Measurements from ENCODE around the gene TBC1D22A. TPM values are rescaled to one million over a fixed set of nuclear protein-coding genes. Genes with fewer than 3 reads are reported as not detected.

The TBC1D22A gene
- total and polyA plus RNA-seq, 4 donors, result 4.1 to 12.4 (median 8.4) TPM

DNA sequence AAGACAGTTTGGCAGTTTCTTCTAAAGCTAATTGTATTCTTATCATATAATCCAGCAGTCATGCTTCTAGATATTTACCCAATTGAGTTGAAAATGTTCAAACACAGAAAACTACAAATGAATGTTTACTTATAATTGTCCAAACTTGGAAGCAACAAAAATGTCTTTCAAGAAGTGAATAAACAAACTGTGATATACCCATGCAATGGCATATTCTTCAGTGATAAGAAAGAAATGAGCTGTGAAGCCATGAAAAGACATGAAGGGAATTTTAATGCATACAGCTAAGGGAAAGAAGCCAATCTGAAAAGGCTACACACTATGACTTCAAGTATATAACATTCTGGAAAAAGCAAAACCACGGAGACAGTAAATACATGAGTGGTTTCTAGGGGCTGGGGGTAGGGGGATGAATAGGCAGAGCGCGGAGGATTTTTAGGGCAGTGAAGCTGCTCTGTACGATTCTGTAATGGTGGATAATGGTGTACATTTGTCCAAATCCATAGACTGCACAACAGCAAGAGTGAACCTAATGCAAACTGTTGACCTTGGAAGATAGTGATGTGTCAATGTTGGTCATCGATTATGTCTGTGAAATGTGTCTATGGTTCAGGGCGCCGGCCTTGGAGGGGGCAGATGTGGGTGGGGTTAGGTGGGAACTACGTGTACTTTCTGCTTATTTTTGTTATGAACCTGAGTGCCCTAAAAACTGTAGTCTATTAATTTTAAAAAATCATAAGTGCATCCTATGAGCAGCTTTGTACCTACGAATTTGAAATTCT, 424.9 kb downstream of the TBC1D22A start:
- WGBS, result 85% methylated on average over 9 of the region's 9 CpGs
- DNase-seq (ENCODE audit: low spot score), result no peak

More for the DNA sequence above, 424.9 kb downstream of the TBC1D22A start:
- H3K4me3 ChIP-seq (ENCODE audit: low read depth in 1 of 3, low read length in 3 of 3), result no peak overlapping the region
- no peaks in the 10 kb centered on the region for H3K4me1 ChIP-seq (ENCODE audit: control insufficient read depth in 4 of 4, insufficient read depth in 4 of 4, low read length in 3 of 4)
- H3K9me3 ChIP-seq (ENCODE audit: control insufficient read depth in 4 of 4, low read length in 3 of 4), result no peaks in the 10 kb centered on the region
- H3K36me3 ChIP-seq (ENCODE audit: control insufficient read depth in 4 of 4, insufficient read depth in 3 of 4, low read depth in 1 of 4, low read length in 3 of 4), result no peaks in the 10 kb centered on the region
- no peak overlapping the region for H3K9ac ChIP-seq (ENCODE audit: low read depth in 1 of 2, low read length in 2 of 2)
- TF ChIP-seq, protein P1, sequence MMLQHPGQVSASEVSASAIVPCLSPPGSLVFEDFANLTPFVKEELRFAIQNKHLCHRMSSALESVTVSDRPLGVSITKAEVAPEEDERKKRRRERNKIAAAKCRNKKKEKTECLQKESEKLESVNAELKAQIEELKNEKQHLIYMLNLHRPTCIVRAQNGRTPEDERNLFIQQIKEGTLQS (IDR thresholded peaks at IDR 0.05), result no peak
- no peak for TF ChIP-seq GABPA (IDR thresholded peaks at IDR 0.05 in 1 of 2, conservative IDR thresholded peaks at IDR 0.05 in 1 of 2)
- no peak for TF ChIP-seq SP1 (IDR thresholded peaks at IDR 0.05)
- TF ChIP-seq, protein P2, sequence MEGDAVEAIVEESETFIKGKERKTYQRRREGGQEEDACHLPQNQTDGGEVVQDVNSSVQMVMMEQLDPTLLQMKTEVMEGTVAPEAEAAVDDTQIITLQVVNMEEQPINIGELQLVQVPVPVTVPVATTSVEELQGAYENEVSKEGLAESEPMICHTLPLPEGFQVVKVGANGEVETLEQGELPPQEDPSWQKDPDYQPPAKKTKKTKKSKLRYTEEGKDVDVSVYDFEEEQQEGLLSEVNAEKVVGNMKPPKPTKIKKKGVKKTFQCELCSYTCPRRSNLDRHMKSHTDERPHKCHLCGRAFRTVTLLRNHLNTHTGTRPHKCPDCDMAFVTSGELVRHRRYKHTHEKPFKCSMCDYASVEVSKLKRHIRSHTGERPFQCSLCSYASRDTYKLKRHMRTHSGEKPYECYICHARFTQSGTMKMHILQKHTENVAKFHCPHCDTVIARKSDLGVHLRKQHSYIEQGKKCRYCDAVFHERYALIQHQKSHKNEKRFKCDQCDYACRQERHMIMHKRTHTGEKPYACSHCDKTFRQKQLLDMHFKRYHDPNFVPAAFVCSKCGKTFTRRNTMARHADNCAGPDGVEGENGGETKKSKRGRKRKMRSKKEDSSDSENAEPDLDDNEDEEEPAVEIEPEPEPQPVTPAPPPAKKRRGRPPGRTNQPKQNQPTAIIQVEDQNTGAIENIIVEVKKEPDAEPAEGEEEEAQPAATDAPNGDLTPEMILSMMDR (IDR thresholded peaks at IDR 0.05; ENCODE audit: low read depth, low read length, missing input control), result no peak
- TF ChIP-seq, protein P3, sequence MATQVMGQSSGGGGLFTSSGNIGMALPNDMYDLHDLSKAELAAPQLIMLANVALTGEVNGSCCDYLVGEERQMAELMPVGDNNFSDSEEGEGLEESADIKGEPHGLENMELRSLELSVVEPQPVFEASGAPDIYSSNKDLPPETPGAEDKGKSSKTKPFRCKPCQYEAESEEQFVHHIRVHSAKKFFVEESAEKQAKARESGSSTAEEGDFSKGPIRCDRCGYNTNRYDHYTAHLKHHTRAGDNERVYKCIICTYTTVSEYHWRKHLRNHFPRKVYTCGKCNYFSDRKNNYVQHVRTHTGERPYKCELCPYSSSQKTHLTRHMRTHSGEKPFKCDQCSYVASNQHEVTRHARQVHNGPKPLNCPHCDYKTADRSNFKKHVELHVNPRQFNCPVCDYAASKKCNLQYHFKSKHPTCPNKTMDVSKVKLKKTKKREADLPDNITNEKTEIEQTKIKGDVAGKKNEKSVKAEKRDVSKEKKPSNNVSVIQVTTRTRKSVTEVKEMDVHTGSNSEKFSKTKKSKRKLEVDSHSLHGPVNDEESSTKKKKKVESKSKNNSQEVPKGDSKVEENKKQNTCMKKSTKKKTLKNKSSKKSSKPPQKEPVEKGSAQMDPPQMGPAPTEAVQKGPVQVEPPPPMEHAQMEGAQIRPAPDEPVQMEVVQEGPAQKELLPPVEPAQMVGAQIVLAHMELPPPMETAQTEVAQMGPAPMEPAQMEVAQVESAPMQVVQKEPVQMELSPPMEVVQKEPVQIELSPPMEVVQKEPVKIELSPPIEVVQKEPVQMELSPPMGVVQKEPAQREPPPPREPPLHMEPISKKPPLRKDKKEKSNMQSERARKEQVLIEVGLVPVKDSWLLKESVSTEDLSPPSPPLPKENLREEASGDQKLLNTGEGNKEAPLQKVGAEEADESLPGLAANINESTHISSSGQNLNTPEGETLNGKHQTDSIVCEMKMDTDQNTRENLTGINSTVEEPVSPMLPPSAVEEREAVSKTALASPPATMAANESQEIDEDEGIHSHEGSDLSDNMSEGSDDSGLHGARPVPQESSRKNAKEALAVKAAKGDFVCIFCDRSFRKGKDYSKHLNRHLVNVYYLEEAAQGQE (IDR thresholded peaks at IDR 0.05), result no peak
- TF ChIP-seq NR2F2 (IDR thresholded peaks at IDR 0.05), result no peak
- no peak for TF ChIP-seq HNF4G (IDR thresholded peaks at IDR 0.05)
- no peak for TF ChIP-seq YY1 (IDR thresholded peaks at IDR 0.05)
- no peak for TF ChIP-seq HNF4A (conservative IDR thresholded peaks at IDR 0.05)
- TF ChIP-seq, protein P4, sequence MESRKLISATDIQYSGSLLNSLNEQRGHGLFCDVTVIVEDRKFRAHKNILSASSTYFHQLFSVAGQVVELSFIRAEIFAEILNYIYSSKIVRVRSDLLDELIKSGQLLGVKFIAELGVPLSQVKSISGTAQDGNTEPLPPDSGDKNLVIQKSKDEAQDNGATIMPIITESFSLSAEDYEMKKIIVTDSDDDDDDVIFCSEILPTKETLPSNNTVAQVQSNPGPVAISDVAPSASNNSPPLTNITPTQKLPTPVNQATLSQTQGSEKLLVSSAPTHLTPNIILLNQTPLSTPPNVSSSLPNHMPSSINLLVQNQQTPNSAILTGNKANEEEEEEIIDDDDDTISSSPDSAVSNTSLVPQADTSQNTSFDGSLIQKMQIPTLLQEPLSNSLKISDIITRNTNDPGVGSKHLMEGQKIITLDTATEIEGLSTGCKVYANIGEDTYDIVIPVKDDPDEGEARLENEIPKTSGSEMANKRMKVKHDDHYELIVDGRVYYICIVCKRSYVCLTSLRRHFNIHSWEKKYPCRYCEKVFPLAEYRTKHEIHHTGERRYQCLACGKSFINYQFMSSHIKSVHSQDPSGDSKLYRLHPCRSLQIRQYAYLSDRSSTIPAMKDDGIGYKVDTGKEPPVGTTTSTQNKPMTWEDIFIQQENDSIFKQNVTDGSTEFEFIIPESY (IDR thresholded peaks at IDR 0.05), result no peak
- TF ChIP-seq, protein P5, sequence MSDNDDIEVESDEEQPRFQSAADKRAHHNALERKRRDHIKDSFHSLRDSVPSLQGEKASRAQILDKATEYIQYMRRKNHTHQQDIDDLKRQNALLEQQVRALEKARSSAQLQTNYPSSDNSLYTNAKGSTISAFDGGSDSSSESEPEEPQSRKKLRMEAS (IDR thresholded peaks at IDR 0.05), result no peak
- TF ChIP-seq RAD21 (IDR thresholded peaks at IDR 0.05), result no peak
- TF ChIP-seq TAF1 (conservative IDR thresholded peaks at IDR 0.05), result no peak
- no peak for TF ChIP-seq RXRA (IDR thresholded peaks at IDR 0.05)
- no peak for TF ChIP-seq EGR1 (IDR thresholded peaks at IDR 0.05; ENCODE audit: low read depth in 2 of 2)
- no peak for TF ChIP-seq FOXA2 (IDR thresholded peaks at IDR 0.05)
- TF ChIP-seq FOXA1 (IDR thresholded peaks at IDR 0.05), result no peak
- H3K27ac ChIP-seq (ENCODE audit: low read depth in 1 of 2, low read length in 2 of 2), result no peak overlapping the region
- no peaks in the 10 kb centered on the region for H3K27me3 ChIP-seq (ENCODE audit: control insufficient read depth in 4 of 4, insufficient read depth in 4 of 4, low read length in 3 of 4)
